GM03348 (cell line): ENCODE data around the gene ITGB6.
"Not testable (repeated sequence)": the region's sequence is repeated elsewhere in the genome, so short reads cannot be mapped to it uniquely, and the experiment has no call there.

Experiments used
- DNase-seq: peaks from one replicate; pipeline ENCODE4 v3.0.0; 2012; ENCODE audit warnings: low spot score

The ITGB6 gene

GRCh38 chr2:160181146-160181836 lies 18.8 kb downstream of the ITGB6 start:
- not testable (repeated sequence) for DNase-seq

- DNase-seq: not testable (repeated sequence)
Measured at GRCh38 chr2:160180690-160181089, 19.4 kb downstream of the ITGB6 start.

- DNase-seq: no peak
Measured at GRCh38 chr2:160180172-160180571, 19.9 kb downstream of the ITGB6 start.

GRCh38 chr2:160175169-160176134 lies 24.6 kb downstream of the ITGB6 start:
- DNase-seq: no peak

- DNase-seq: no peak
Measured at GRCh38 chr2:160174322-160174721, 25.8 kb downstream of the ITGB6 start.

- DNase-seq: no peak
Measured at GRCh38 chr2:160169988-160170387, 30.1 kb downstream of the ITGB6 start.

- DNase-seq: no peak
Measured at GRCh38 chr2:160169471-160169870, 30.6 kb downstream of the ITGB6 start.

GRCh38 chr2:160168878-160169277 lies 31.2 kb downstream of the ITGB6 start:
- DNase-seq: no peak

GRCh38 chr2:160167089-160167740 lies 32.9 kb downstream of the ITGB6 start:
- DNase-seq: no peak

- no peak for DNase-seq
Measured at GRCh38 chr2:160165996-160166395, 34.1 kb downstream of the ITGB6 start.

GRCh38 chr2:160165081-160165480 lies 35.0 kb downstream of the ITGB6 start:
- DNase-seq: no peak

- DNase-seq: peak; percentile 19
Measured at GRCh38 chr2:160157861-160158829, 41.9 kb downstream of the ITGB6 start.

- peak; percentile 13 for DNase-seq
Measured at GRCh38 chr2:160156665-160157064, 43.4 kb downstream of the ITGB6 start.

GRCh38 chr2:160156100-160156499 lies 44.0 kb downstream of the ITGB6 start:
- no peak for DNase-seq

GRCh38 chr2:160148419-160148818 lies 51.7 kb downstream of the ITGB6 start:
- not testable (repeated sequence) for DNase-seq

- DNase-seq: no peak
Measured at GRCh38 chr2:160145471-160145870, 54.6 kb downstream of the ITGB6 start.

- DNase-seq: no peak
Measured at GRCh38 chr2:160144280-160144990, 55.6 kb downstream of the ITGB6 start.

- no peak for DNase-seq
Measured at GRCh38 chr2:160142472-160142871, 57.6 kb downstream of the ITGB6 start.

- DNase-seq: no peak
Measured at GRCh38 chr2:160141912-160142311, 58.2 kb downstream of the ITGB6 start.

- no peak for DNase-seq
Measured at GRCh38 chr2:160141419-160141818, 58.7 kb downstream of the ITGB6 start.

GRCh38 chr2:160140471-160140870 lies 59.6 kb downstream of the ITGB6 start:
- DNase-seq: peak; percentile 14
